ENCODE data around the gene PTPRK.
A peak's percentile ranks its signal among the peaks of the same experiment; 100 is the strongest.

Gene PTPRK

GRCh38 chr6:128364766-128365519, 155.5 kb downstream of the PTPRK start:
- DNase-seq: no peak
- in situ Hi-C loops (cut with HindIII; ENCODE audit: low pct_ligation_motif_present, low sequenced_read_pairs): no loop called here
- H3K27me3 ChIP-seq (replicated peaks): no peaks in the 10 kb centered on the region
- no peaks in the 10 kb centered on the region for H3K36me3 ChIP-seq (replicated peaks)
- TF ChIP-seq CTCF (IDR thresholded peaks at IDR 0.05; ENCODE audit: low read depth, low read length, missing control alignments): no peak
- H3K4me3 ChIP-seq (ENCODE audit: low read depth, low read length): no peak overlapping the region
- no peak overlapping the region for H3K27ac ChIP-seq

- no peak overlapping the region for H3K4me3 ChIP-seq (ENCODE audit: low read depth, low read length)
- no peak for TF ChIP-seq CTCF (IDR thresholded peaks at IDR 0.05; ENCODE audit: low read depth, low read length, missing control alignments)
- H3K27ac ChIP-seq: no peak overlapping the region
- no peaks in the 10 kb centered on the region for H3K27me3 ChIP-seq (replicated peaks)
- no peaks in the 10 kb centered on the region for H3K36me3 ChIP-seq (replicated peaks)
- DNase-seq: no peak
- in situ Hi-C loops (cut with HindIII; ENCODE audit: low pct_ligation_motif_present, low sequenced_read_pairs): no loop called here
Observed at GRCh38 chr6:128363020-128363813, 157.2 kb downstream of the PTPRK start.

GRCh38 chr6:128361378-128361777, 159.0 kb downstream of the PTPRK start:
- Histone ChIP-seq H3K27ac (no peak overlapping the region), H3K36me3 (replicated peaks) (no peaks in the 10 kb centered on the region), H3K27me3 (replicated peaks) (no peaks in the 10 kb centered on the region), H3K4me3 (ENCODE audit: low read depth, low read length) (no peak overlapping the region)
- in situ Hi-C loops (cut with HindIII; ENCODE audit: low pct_ligation_motif_present, low sequenced_read_pairs): no loop called here
- DNase-seq: no peak
- TF ChIP-seq CTCF (IDR thresholded peaks at IDR 0.05; ENCODE audit: low read depth, low read length, missing control alignments): no peak

- Histone ChIP-seq H3K36me3 (replicated peaks) (no peaks in the 10 kb centered on the region), H3K4me3 (ENCODE audit: low read depth, low read length) (no peak overlapping the region), H3K27ac (peak overlapping the region; percentile 8), H3K27me3 (replicated peaks) (no peaks in the 10 kb centered on the region)
- no peak for TF ChIP-seq CTCF (IDR thresholded peaks at IDR 0.05; ENCODE audit: low read depth, low read length, missing control alignments)
- peak; percentile 51 for DNase-seq
- in situ Hi-C loops (cut with HindIII; ENCODE audit: low pct_ligation_motif_present, low sequenced_read_pairs): no loop called here
Observed at GRCh38 chr6:128358244-128358776, 162.1 kb downstream of the PTPRK start.

GRCh38 chr6:128357392-128358130, 162.8 kb downstream of the PTPRK start:
- Histone ChIP-seq H3K36me3 (replicated peaks) (no peaks in the 10 kb centered on the region), H3K4me3 (ENCODE audit: low read depth, low read length) (no peak overlapping the region), H3K27me3 (replicated peaks) (no peaks in the 10 kb centered on the region), H3K27ac (no peak overlapping the region)
- TF ChIP-seq CTCF (IDR thresholded peaks at IDR 0.05; ENCODE audit: low read depth, low read length, missing control alignments): no peak
- in situ Hi-C loops (cut with HindIII; ENCODE audit: low pct_ligation_motif_present, low sequenced_read_pairs): no loop called here
- DNase-seq: no peak
